HG02623 (cell line): ENCODE measurements around the gene STING1.
"Not testable (repeated sequence)": the region's sequence is repeated elsewhere in the genome, so short reads cannot be mapped to it uniquely, and the experiment has no call there.

Source experiments
- ATAC-seq: cut with Tn5 transposase; IDR thresholded peaks from one replicate; pipeline ENCODE4 v1.9.1; 2021; ENCODE audit warnings: moderate library complexity; ENCODE audit not compliant: unreplicated experiment

STING1 gene

GRCh38 chr5:139482050-139482889 is at the start of gene STING1:
Gene STING1 (minus strand): TSS chr5:139482758. CDS start chr5:139481704, 1,054 bp downstream.
- no peak for ATAC-seq

DNA sequence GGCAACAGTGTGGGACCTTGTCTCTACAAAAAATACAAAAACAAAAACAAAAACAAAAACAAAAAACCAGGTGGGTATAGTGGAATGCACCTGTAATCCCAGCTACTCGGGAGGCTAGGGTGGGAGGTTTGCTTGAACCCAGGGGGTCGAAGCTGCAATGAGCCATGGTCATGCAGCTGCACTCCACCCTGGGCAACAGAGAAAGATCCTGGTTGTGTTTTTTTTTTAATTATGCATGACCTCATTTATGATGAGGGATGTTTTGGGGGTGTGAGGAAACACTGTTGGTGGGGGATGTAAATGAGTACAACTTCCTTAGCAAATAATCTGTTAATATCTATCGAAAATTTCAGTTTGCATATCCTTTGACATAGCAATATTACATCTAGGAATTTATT is 49.2 kb upstream of the STING1 start:
- ATAC-seq: no peak

- not testable (repeated sequence) for ATAC-seq
Measured at GRCh38 chr5:139530079-139530478, 47.5 kb upstream of the STING1 start.

GRCh38 chr5:139528695-139529094 is 46.1 kb upstream of the STING1 start:
- not testable (repeated sequence) for ATAC-seq

- ATAC-seq: not testable (repeated sequence)
Measured at GRCh38 chr5:139527896-139528467, 45.4 kb upstream of the STING1 start.

DNA sequence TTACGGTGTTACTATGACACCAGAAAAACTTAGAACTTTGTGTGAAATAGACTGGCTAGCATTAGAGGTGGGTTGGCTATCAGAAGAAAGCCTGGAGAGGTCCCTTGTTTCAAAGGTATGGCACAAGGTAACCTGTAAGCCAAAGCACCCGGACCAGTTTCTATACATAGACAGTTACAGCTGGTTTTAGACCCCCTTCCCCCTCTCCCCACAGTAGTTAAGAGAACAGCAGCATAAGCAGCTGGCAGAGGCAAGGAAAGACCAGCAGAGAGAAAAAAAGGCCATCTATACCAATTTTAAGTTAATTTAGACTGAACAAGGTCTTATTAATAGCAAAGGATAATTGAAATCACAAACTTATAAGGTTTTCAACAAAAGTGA is 44.5 kb upstream of the STING1 start:
- ATAC-seq: not testable (repeated sequence)

DNA sequence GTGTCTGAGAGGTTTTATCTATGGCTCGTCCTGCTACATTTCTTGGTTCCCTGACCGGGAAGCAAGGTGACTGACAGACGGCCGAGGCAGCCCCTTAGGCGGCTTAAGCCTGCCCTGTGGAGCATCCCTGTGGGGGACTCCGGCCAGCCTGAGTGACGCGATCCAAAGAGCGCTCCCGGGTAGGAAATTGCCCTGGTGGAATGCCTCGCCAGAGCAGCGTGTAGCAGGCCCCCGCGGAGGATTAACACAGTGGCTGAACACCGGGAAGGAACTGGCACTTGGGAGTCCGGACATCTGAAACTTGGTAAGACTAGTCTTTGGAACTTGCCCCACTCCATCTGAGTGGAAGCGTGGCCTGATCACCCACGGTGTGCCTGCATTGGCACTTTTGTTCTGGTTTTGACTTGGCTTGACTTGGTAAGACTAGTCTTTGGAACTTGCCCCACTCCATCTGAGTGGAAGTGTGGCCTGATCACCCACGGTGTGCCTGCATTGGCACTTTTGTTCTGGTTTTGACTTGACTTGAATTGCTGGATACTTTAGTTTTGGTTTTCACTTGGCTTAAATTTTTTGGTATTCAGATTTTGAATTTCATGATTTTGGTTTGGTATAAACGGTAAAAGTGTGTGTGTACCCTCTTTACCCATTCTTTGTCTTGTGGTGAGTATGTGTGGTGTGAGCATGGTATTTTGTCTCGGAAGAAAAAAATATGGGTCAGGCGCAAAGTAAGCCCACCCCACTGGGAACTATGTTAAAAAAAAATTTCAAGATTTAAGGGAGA is 43.9 kb upstream of the STING1 start:
- not testable (repeated sequence) for ATAC-seq

DNA sequence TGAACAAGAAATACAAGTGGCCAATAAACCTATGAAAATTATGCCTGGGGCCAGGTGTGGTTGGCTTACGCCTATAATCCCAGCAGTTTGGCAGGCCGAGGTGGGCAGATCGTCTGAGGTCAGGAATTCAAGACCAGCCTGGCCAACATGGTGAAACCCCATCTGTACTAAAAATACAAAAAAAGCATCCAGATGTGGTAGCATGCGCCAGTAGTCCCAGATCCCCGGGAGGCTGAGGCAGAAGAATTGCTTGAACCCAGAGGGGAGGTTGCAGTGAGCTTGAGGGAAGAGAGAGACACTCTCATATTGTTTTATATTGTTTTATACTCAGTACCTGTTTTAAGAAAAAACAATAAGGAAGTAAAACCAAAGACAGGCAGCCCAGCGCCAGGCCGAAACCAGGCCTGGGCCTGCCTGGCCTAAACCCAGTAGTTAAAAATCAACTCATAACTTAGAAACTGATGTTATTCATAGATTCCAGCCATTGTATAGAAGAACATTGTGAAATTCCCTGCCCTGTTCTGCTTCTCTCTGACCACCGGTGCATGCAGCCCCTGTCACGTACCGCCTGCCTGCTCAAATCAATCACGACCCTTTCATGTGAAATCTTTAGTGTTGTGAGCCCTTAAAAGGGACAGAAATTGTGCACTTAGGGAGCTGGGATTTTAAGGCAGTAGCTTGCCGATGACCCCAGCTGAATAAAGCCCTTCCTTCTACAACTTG is 43.2 kb upstream of the STING1 start:
- ATAC-seq: not testable (repeated sequence)

DNA sequence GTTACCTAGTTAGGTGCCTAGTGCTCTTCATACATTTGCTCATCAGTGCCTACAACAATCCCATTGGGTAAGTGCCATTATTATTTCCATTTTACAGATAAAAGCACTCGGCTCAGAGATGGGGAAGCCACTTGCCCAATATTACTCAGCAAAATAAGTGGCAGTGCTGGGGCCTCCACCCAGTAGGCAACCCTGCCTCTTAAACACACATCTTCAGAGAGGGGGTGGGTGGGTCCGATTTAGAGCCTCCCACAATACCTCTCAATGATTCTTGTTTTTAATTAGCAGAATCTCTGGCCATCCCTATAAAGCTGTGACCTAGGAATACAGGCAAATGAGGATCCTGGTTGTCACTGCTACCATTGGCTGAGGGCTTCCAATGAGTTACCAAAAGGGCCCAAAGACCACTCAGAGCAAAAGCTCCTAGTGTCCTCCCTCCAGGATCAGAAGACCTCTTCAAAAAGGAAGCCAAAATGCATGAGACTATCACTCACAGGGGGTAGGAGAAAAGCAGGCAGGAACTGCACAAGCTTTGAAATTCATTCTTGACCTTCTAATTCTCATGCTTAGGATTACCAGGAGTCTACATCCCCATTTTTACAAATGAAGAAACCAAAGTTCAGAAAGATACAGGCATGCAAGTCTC is 42.5 kb upstream of the STING1 start:
- ATAC-seq: no peak

GRCh38 chr5:139524446-139524845 is 41.9 kb upstream of the STING1 start:
- no peak for ATAC-seq

GRCh38 chr5:139523635-139524445 is 41.3 kb upstream of the STING1 start:
- no peak for ATAC-seq

- peak; percentile 84 for ATAC-seq
Measured at GRCh38 chr5:139517683-139518564, 35.4 kb upstream of the STING1 start.

DNA sequence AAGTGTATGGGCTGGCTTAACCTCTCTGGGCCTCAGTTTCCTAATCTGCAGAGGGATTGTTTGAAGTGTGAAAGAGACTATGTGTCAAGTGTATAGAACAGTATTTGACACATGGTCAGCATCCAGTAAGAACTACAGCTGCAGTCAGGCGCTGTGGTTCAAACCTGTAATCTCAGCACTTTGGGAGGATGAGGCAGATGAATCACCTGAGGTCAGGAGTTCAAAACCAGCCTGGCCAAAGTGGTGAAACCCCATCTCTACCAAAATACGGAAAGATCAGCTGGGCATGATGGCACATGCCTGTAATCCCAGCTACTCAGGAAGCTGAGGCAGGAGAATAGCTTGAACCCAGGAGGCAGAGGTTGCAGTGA is 31.9 kb upstream of the STING1 start:
- no peak for ATAC-seq

GRCh38 chr5:139513852-139514485 is 31.4 kb upstream of the STING1 start:
- no peak for ATAC-seq

DNA sequence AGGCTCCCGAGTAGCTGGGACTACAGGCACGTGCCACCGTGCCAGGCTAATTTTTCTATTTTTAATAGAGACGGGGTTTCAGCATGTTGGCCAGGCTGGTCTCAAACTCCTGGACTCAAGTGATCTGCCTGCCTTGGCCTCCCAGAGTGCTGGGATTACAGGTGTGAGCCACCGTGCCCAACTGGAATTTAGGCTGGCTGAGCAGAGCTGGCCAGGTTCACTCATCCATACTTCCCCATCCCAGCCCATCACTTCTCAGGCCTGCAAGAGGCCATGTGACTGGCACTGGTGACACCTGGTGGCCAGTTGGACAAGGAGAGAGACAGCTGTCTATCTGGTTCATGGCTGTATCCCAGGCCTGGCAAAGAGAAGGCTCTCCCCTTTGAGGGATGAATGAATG is 30.9 kb upstream of the STING1 start:
- ATAC-seq: peak; percentile 42

GRCh38 chr5:139512786-139513390 is 30.3 kb upstream of the STING1 start:
- ATAC-seq: no peak

- ATAC-seq: not testable (repeated sequence)
Measured at GRCh38 chr5:139504722-139505121, 22.2 kb upstream of the STING1 start.

- not testable (repeated sequence) for ATAC-seq
Measured at GRCh38 chr5:139503879-139504278, 21.3 kb upstream of the STING1 start.
